KMS-11 (cell line): ENCODE data around the gene WDR38.
A peak's percentile ranks its signal among the peaks of the same experiment; 100 is the strongest.

ENCODE experiments used
- H2AFZ ChIP-seq: fragments of 200-600 bp; sonication (generic); 2 replicates; pipeline ENCODE4 v1.6.1; 2016; ENCODE audit warnings: antibody characterized with exemption, mixed run types, low read depth
- H3K27ac ChIP-seq: fragments of 200-600 bp; sonication (generic); 2 replicates; pipeline ENCODE4 v1.6.1; 2016; ENCODE audit warnings: mild to moderate bottlenecking, mixed run types
- H3K27me3 ChIP-seq: fragments of 200-600 bp; sonication (generic); 2 replicates; pipeline ENCODE4 v1.6.1; 2017; ENCODE audit warnings: mild to moderate bottlenecking, low read depth, mixed run types, moderate library complexity; ENCODE audit not compliant: insufficient read depth
- H3K36me3 ChIP-seq: fragments of 200-600 bp; sonication (generic); 2 replicates; pipeline ENCODE4 v1.6.1; 2017; ENCODE audit warnings: mild to moderate bottlenecking, mixed run types; ENCODE audit not compliant: insufficient read depth
- H3K4me1 ChIP-seq: fragments of 200-600 bp; sonication (generic); 2 replicates; pipeline ENCODE4 v1.6.1; 2016; ENCODE audit warnings: mild to moderate bottlenecking, low read depth, mixed run types; ENCODE audit not compliant: poor library complexity, severe bottlenecking
- H3K4me2 ChIP-seq: fragments of 200-600 bp; sonication (generic); 2 replicates; pipeline ENCODE4 v1.7.0; 2016; ENCODE audit warnings: mild to moderate bottlenecking, mixed run types
- H3K4me3 ChIP-seq: fragments of 200-600 bp; sonication (generic); IDR thresholded peaks from 2 replicates; pipeline ENCODE4 v1.6.1; 2017; ENCODE audit warnings: low read depth, low read length, mixed read lengths; ENCODE audit not compliant: insufficient read depth
- H3K79me2 ChIP-seq: fragments of 200-600 bp; sonication (generic); 2 replicates; pipeline ENCODE4 v1.6.1; 2016; ENCODE audit warnings: low read depth, mixed run types; ENCODE audit not compliant: insufficient read depth
- H3K9ac ChIP-seq: fragments of 200-600 bp; sonication (generic); 2 replicates; pipeline ENCODE4 v1.6.1; 2016; ENCODE audit warnings: mild to moderate bottlenecking, mixed run types
- H4K20me1 ChIP-seq: fragments of 200-600 bp; sonication (generic); 2 replicates; pipeline ENCODE4 v1.6.1; 2016; ENCODE audit warnings: mild to moderate bottlenecking, mixed run types; ENCODE audit not compliant: insufficient read depth
- CTCF ChIP-seq: fragments of 200-600 bp; sonication (generic); conservative IDR thresholded peaks from 2 replicates; pipeline ENCODE4 v1.6.1; 2017; ENCODE audit warnings: low read depth, mild to moderate bottlenecking, antibody characterized with exemption, low read length, moderate library complexity, mixed read lengths

WDR38 gene

GRCh38 chr9:124860582-124861341 lies 7.5 kb downstream of the WDR38 start:
- no peak for TF ChIP-seq CTCF
- peaks cover 15% of the 10 kb centered on the region; the same call in 1 of the 2 replicates for H4K20me1 ChIP-seq
- peaks cover 6% of the 10 kb centered on the region; the same call in 1 of the 2 replicates for H3K36me3 ChIP-seq
- H3K4me1 ChIP-seq: peaks cover 18% of the 10 kb centered on the region
- peak overlapping the region; percentile 96 for H3K4me2 ChIP-seq
- peak overlapping the region; percentile 99 for H3K9ac ChIP-seq
- H3K79me2 ChIP-seq: peaks cover 28% of the 10 kb centered on the region
- no peaks in the 10 kb centered on the region for H3K27me3 ChIP-seq
- H3K27ac ChIP-seq: peak overlapping the region; percentile 95
- H3K4me3 ChIP-seq: no peak overlapping the region
- H2AFZ ChIP-seq: no peak overlapping the region

GRCh38 chr9:124861342-124862229 lies 8.3 kb downstream of the WDR38 start, which contains the start of the genes ARPC5L and RPL35:
Gene ARPC5L (plus strand): TSS chr9:124862130. CDS start chr9:124869291, 7,161 bp downstream.
Gene RPL35 (minus strand): TSS chr9:124861957. CDS start chr9:124861912, 45 bp downstream.
- Histone ChIP-seq H2AFZ (peak within 1 kb of the TSS; percentile 75), H4K20me1 (peaks cover 15% of the 10 kb centered on the region; the same call in 1 of the 2 replicates), H3K4me2 (peak within 1 kb of the TSS; percentile 96), H3K27ac (peak within 1 kb of the TSS; percentile 95), H3K4me3 (no peak within 1 kb of the TSS), H3K27me3 (no peaks in the 10 kb centered on the region), H3K4me1 (peaks cover 18% of the 10 kb centered on the region), H3K36me3 (peaks cover 6% of the 10 kb centered on the region; the same call in 1 of the 2 replicates), H3K9ac (peak within 1 kb of the TSS; percentile 99), H3K79me2 (peaks cover 28% of the 10 kb centered on the region)
- peak; percentile 21; the same call in 1 of the 2 replicates for TF ChIP-seq CTCF

GRCh38 chr9:124863371-124863871 lies 10.2 kb downstream of the WDR38 start:
- Histone ChIP-seq H3K4me1 (peaks cover 27% of the 10 kb centered on the region), H3K79me2 (peaks cover 35% of the 10 kb centered on the region), H3K27me3 (no peaks in the 10 kb centered on the region), H3K4me3 (no peak overlapping the region), H3K4me2 (no peak overlapping the region), H3K27ac (no peak overlapping the region), H4K20me1 (peaks cover 15% of the 10 kb centered on the region; the same call in 1 of the 2 replicates), H3K9ac (no peak overlapping the region), H2AFZ (no peak overlapping the region), H3K36me3 (peaks cover 6% of the 10 kb centered on the region; the same call in 1 of the 2 replicates)
- no peak for TF ChIP-seq CTCF
